HG03139 (cell line): ENCODE results near the gene RNPEPL1.
"Not testable (repeated sequence)": the region's sequence is repeated elsewhere in the genome, so short reads cannot be mapped to it uniquely, and the experiment has no call there.

Source experiments
- ATAC-seq: cut with Tn5 transposase; IDR thresholded peaks from one replicate; pipeline ENCODE4 v1.9.1; 2021; ENCODE audit not compliant: unreplicated experiment

RNPEPL1 gene

GRCh38 chr2:240602266-240603050 lies 34.2 kb downstream of the RNPEPL1 start:
- ATAC-seq = no peak

- ATAC-seq = no peak
These were observed 35.0 kb downstream of the RNPEPL1 start for GRCh38 chr2:240603081-240603835.

- no peak for ATAC-seq
These were observed 35.6 kb downstream of the RNPEPL1 start for GRCh38 chr2:240603846-240604245.

- no peak for ATAC-seq
These were observed 36.1 kb downstream of the RNPEPL1 start for GRCh38 chr2:240604291-240604938.

- no peak for ATAC-seq
These were observed 36.8 kb downstream of the RNPEPL1 start for GRCh38 chr2:240604939-240605716.

- ATAC-seq = no peak
These were observed 37.8 kb downstream of the RNPEPL1 start for GRCh38 chr2:240605867-240606743.

GRCh38 chr2:240611601-240612210 lies 43.4 kb downstream of the RNPEPL1 start:
- ATAC-seq = no peak

- no peak for ATAC-seq
These were observed 45.5 kb downstream of the RNPEPL1 start for GRCh38 chr2:240613781-240614180.

- no peak for ATAC-seq
These were observed 46.1 kb downstream of the RNPEPL1 start for GRCh38 chr2:240614391-240614790.

GRCh38 chr2:240615396-240615795 lies 47.1 kb downstream of the RNPEPL1 start:
- ATAC-seq = no peak

GRCh38 chr2:240615820-240616547 lies 47.7 kb downstream of the RNPEPL1 start:
- no peak for ATAC-seq

GRCh38 chr2:240616860-240617666 lies 48.8 kb downstream of the RNPEPL1 start:
- not testable (repeated sequence) for ATAC-seq

GRCh38 chr2:240618776-240619175 lies 50.5 kb downstream of the RNPEPL1 start:
- no peak for ATAC-seq

GRCh38 chr2:240619506-240620148 lies 51.3 kb downstream of the RNPEPL1 start:
- no peak for ATAC-seq

GRCh38 chr2:240620149-240620731 lies 52.0 kb downstream of the RNPEPL1 start:
- ATAC-seq = no peak

- ATAC-seq = no peak
These were observed 52.6 kb downstream of the RNPEPL1 start for GRCh38 chr2:240620859-240621258.

- ATAC-seq = no peak
These were observed 53.8 kb downstream of the RNPEPL1 start for GRCh38 chr2:240622060-240622411.
